Astrocyte (in vitro differentiated cells and primary cell): Measurements from ENCODE around the gene PSMD1. TPM values are rescaled to one million over a fixed set of nuclear protein-coding genes. Genes with fewer than 3 reads are reported as not detected.

Experiments used
- DNase-seq: peaks from one replicate; pipeline ENCODE4 v3.0.0-alpha.2; 2010; ENCODE audit warnings: low read depth
- FAIRE-seq: peaks from 2 replicates; lab custom pipeline; 2011; peaks lifted over from hg19 to GRCh38; lab: Jason Lieb, UNC
- H2AFZ ChIP-seq: 2 replicates; pipeline ENCODE4 v1.6.0; 2012; ENCODE audit warnings: low read depth, low read length, inconsistent platforms
- H3K27ac ChIP-seq: 2 replicates; pipeline ENCODE4 v1.5.1; 2011; ENCODE audit warnings: low read depth, low read length, inconsistent platforms
- H3K27me3 ChIP-seq: 2 replicates; pipeline ENCODE4 v1.6.0; 2011; ENCODE audit warnings: low read length, inconsistent platforms; ENCODE audit not compliant: insufficient read depth
- H3K36me3 ChIP-seq: 2 replicates; pipeline ENCODE4 v1.5.1; 2011; ENCODE audit warnings: low read length, inconsistent platforms; ENCODE audit not compliant: insufficient read depth
- H3K4me1 ChIP-seq: 2 replicates; pipeline ENCODE4 v1.5.1; 2011; ENCODE audit warnings: low read length, inconsistent platforms; ENCODE audit not compliant: insufficient read depth
- H3K4me2 ChIP-seq: 2 replicates; pipeline ENCODE4 v1.6.0; 2012; ENCODE audit warnings: low read length, inconsistent platforms
- H3K4me3 ChIP-seq: 2 replicates; pipeline ENCODE4 v1.5.1; 2011; ENCODE audit warnings: low read depth, mild to moderate bottlenecking, low read length, inconsistent platforms; ENCODE audit not compliant: insufficient read depth
- H3K79me2 ChIP-seq: 2 replicates; pipeline ENCODE4 v1.6.0; 2012; ENCODE audit warnings: mild to moderate bottlenecking, low read length, inconsistent platforms; ENCODE audit not compliant: insufficient read depth
- H3K9ac ChIP-seq: 2 replicates; pipeline ENCODE4 v1.6.0; 2012; ENCODE audit warnings: mild to moderate bottlenecking, low read length, inconsistent platforms
- H3K9me3 ChIP-seq: 2 replicates; pipeline ENCODE4 v1.5.1; 2012; ENCODE audit warnings: low read depth, mild to moderate bottlenecking, low read length, inconsistent platforms; ENCODE audit not compliant: insufficient read depth
- H4K20me1 ChIP-seq: 2 replicates; pipeline ENCODE4 v1.6.0; 2012; ENCODE audit warnings: low read length, inconsistent platforms; ENCODE audit not compliant: insufficient read depth
- H3K27ac Mint-ChIP-seq: one replicate; pipeline ENCODE4 v1.8.0; 2021; ENCODE audit warnings: mild to moderate bottlenecking, mixed read lengths; ENCODE audit not compliant: unreplicated experiment
- H3K27me3 Mint-ChIP-seq: one replicate; pipeline ENCODE4 v1.8.0; 2021; ENCODE audit warnings: low read depth, mixed read lengths; ENCODE audit not compliant: unreplicated experiment
- H3K36me3 Mint-ChIP-seq: one replicate; pipeline ENCODE4 v1.8.0; 2021; ENCODE audit warnings: low read depth, mixed read lengths; ENCODE audit not compliant: unreplicated experiment
- H3K4me1 Mint-ChIP-seq: one replicate; pipeline ENCODE4 v1.8.0; 2021; ENCODE audit warnings: low read depth, mixed read lengths; ENCODE audit not compliant: unreplicated experiment
- H3K4me3 Mint-ChIP-seq: one replicate; pipeline ENCODE4 v1.8.0; 2021; ENCODE audit warnings: mild to moderate bottlenecking, moderate library complexity, mixed read lengths; ENCODE audit not compliant: unreplicated experiment
- H3K9me3 Mint-ChIP-seq: one replicate; pipeline ENCODE4 v1.8.0; 2021; ENCODE audit warnings: mild to moderate bottlenecking, mixed read lengths; ENCODE audit not compliant: unreplicated experiment
- CTCF ChIP-seq: IDR thresholded peaks from 2 replicates; pipeline ENCODE4 v1.5.1; 2011; ENCODE audit warnings: low read depth, mild to moderate bottlenecking, inconsistent platforms, low read length, moderate library complexity; ENCODE audit not compliant: insufficient read depth
- EZH2 ChIP-seq: IDR thresholded peaks from 2 replicates; pipeline ENCODE4 v1.6.1; 2012; ENCODE audit warnings: mild to moderate bottlenecking, low read length, inconsistent platforms; ENCODE audit not compliant: insufficient read depth
- total RNA-seq: library from RNA; stranded (reverse); gene quantifications from 2 replicates; pipeline ENCODE4 v1.2.1, GENCODE V29; 2021

Gene PSMD1
- total RNA-seq, 1 donor from 2014 or later, result 151 TPM

DNA sequence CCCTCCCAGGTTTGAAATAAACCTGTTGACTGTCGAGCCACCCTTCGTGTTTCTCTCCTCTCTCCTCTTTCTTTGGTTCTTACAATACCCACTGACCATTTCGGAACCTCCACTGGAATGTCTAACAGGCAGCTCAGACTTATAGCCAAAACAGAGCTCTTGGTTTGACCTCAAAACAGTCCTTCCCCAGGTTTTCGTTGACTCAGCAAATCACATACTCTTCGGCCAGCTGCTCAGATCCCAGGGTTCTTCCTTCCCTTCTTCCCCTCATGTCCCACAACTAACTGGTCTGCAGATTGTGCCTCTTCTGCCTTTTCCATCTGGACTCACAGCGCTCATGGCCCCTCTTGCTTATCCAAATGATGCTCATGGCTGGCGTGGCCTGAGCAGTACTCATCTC lies 146.4 kb downstream of the PSMD1 start:
- no peak overlapping the region for H3K4me2 ChIP-seq
- H4K20me1 ChIP-seq, result peaks cover 51% of the 10 kb centered on the region
- FAIRE-seq (no peak), DNase-seq (no peak)
- Mint-ChIP-seq H3K4me1 (peaks cover 15% of the 10 kb centered on the region), H3K27ac (no peak overlapping the region), H3K36me3 (peaks cover 19% of the 10 kb centered on the region), H3K4me3 (no peak overlapping the region), H3K27me3 (no peaks in the 10 kb centered on the region), H3K9me3 (peaks cover 5% of the 10 kb centered on the region)
- H3K27ac ChIP-seq, result no peak overlapping the region
- no peaks in the 10 kb centered on the region for H3K9me3 ChIP-seq
- TF ChIP-seq CTCF (no peak), EZH2 (no peak)
- H3K9ac ChIP-seq, result no peak overlapping the region
- H3K79me2 ChIP-seq, result peaks cover 70% of the 10 kb centered on the region
- no peaks in the 10 kb centered on the region for H3K27me3 ChIP-seq
- peaks cover 21% of the 10 kb centered on the region for H3K4me1 ChIP-seq
- H3K36me3 ChIP-seq, result peaks cover 4% of the 10 kb centered on the region
- no peak overlapping the region for H3K4me3 ChIP-seq
- H2AFZ ChIP-seq, result no peak overlapping the region

- FAIRE-seq, result no peak
- Mint-ChIP-seq H3K36me3 (peaks cover 25% of the 10 kb centered on the region), H3K27ac (no peak overlapping the region), H3K4me1 (peaks cover 19% of the 10 kb centered on the region), H3K4me3 (no peak overlapping the region), H3K27me3 (no peaks in the 10 kb centered on the region), H3K9me3 (peaks cover 5% of the 10 kb centered on the region)
- Histone ChIP-seq H3K27me3 (no peaks in the 10 kb centered on the region), H4K20me1 (peaks cover 57% of the 10 kb centered on the region), H3K4me3 (no peak overlapping the region), H2AFZ (no peak overlapping the region), H3K4me2 (no peak overlapping the region), H3K27ac (no peak overlapping the region), H3K79me2 (peaks cover 67% of the 10 kb centered on the region), H3K36me3 (peaks cover 9% of the 10 kb centered on the region), H3K9me3 (no peaks in the 10 kb centered on the region), H3K4me1 (peaks cover 21% of the 10 kb centered on the region), H3K9ac (no peak overlapping the region)
- no peak for DNase-seq
- no peak for TF ChIP-seq CTCF
- no peak for TF ChIP-seq EZH2
Measured at GRCh38 chr2:231204146-231204545, 147.5 kb downstream of the PSMD1 start.

GRCh38 chr2:231204581-231204980 lies 147.9 kb downstream of the PSMD1 start:
- H3K9me3 Mint-ChIP-seq, result peaks cover 5% of the 10 kb centered on the region
- H4K20me1 ChIP-seq, result peaks cover 57% of the 10 kb centered on the region
- DNase-seq (no peak), FAIRE-seq (no peak)
- H3K4me3 Mint-ChIP-seq, result peak overlapping the region; percentile 42
- no peak overlapping the region for H3K4me2 ChIP-seq
- H3K27me3 ChIP-seq, result no peaks in the 10 kb centered on the region
- no peak overlapping the region for H3K27ac ChIP-seq
- H3K9me3 ChIP-seq, result no peaks in the 10 kb centered on the region
- H2AFZ ChIP-seq, result no peak overlapping the region
- H3K27me3 Mint-ChIP-seq, result no peaks in the 10 kb centered on the region
- no peak overlapping the region for H3K4me3 ChIP-seq
- peaks cover 65% of the 10 kb centered on the region for H3K79me2 ChIP-seq
- no peak overlapping the region for H3K27ac Mint-ChIP-seq
- no peak overlapping the region for H3K9ac ChIP-seq
- TF ChIP-seq EZH2, result no peak
- TF ChIP-seq CTCF, result no peak
- H3K4me1 ChIP-seq, result peaks cover 20% of the 10 kb centered on the region
- peaks cover 25% of the 10 kb centered on the region for H3K36me3 Mint-ChIP-seq
- H3K36me3 ChIP-seq, result peaks cover 9% of the 10 kb centered on the region
- peaks cover 19% of the 10 kb centered on the region for H3K4me1 Mint-ChIP-seq
